HepG2 (cell line): Measurements from ENCODE around the gene INTS2. TPM values are rescaled to one million over a fixed set of nuclear protein-coding genes. Genes with fewer than 3 reads are reported as not detected.
A peak's percentile ranks its signal among the peaks of the same experiment; 100 is the strongest.

ENCODE experiments used
- ATF2 ChIP-seq: sonication (generic); formaldehyde crosslinking; IDR thresholded peaks from 2 replicates; pipeline ENCODE4 v1.4.0; 2020; ENCODE audit warnings: missing genetic modification reagents
- BATF2 ChIP-seq: sonication (generic); formaldehyde crosslinking; IDR thresholded peaks from 2 replicates; pipeline ENCODE4 v1.8.0; 2022; ENCODE audit warnings: mild to moderate bottlenecking, missing genetic modification reagents, moderate library complexity
- CREBL2 ChIP-seq: sonication (generic); formaldehyde crosslinking; IDR thresholded peaks from 2 replicates; pipeline ENCODE4 v1.8.1; 2023; ENCODE audit warnings: missing genetic modification reagents, mild to moderate bottlenecking, borderline replicate concordance
- DDIT3 ChIP-seq: sonication (generic); formaldehyde crosslinking; IDR thresholded peaks from 2 replicates; pipeline ENCODE4 v1.4.0; 2020; ENCODE audit warnings: mild to moderate bottlenecking, missing genetic modification reagents
- DR1 ChIP-seq: sonication (generic); formaldehyde crosslinking; IDR thresholded peaks from 2 replicates; pipeline ENCODE4 v1.8.0; 2021; ENCODE audit warnings: mild to moderate bottlenecking, missing genetic modification reagents, inconsistent platforms
- HBP1 ChIP-seq: IDR thresholded peaks from 2 replicates; pipeline ENCODE4 v1.6.1; 2016; ENCODE audit warnings: low read depth, control low read depth
- MIER3 ChIP-seq: IDR thresholded peaks from 2 replicates; pipeline ENCODE4 v1.6.1; 2016; ENCODE audit warnings: missing compliant biosample characterization, borderline replicate concordance
- MTF2 ChIP-seq: sonication (generic); formaldehyde crosslinking; IDR thresholded peaks from 2 replicates; pipeline ENCODE4 v1.5.0; 2020; ENCODE audit warnings: missing genetic modification reagents, borderline replicate concordance
- NFKBIZ ChIP-seq: IDR thresholded peaks from 2 replicates; pipeline ENCODE4 v1.6.1; 2018; ENCODE audit warnings: missing genetic modification reagents, missing compliant biosample characterization
- NR1H2 ChIP-seq: sonication (generic); formaldehyde crosslinking; IDR thresholded peaks from 2 replicates; pipeline ENCODE4 v1.8.1; 2022; ENCODE audit warnings: low read depth, missing genetic modification reagents, borderline replicate concordance
- RBM39 ChIP-seq: fragments of 200-400 bp; formaldehyde crosslinking; IDR thresholded peaks from one replicate; pipeline ENCODE4 v1.6.1; 2018; ENCODE audit warnings: antibody characterized with exemption, mild to moderate bottlenecking, low read depth, low read length; ENCODE audit not compliant: poor library complexity, severe bottlenecking
- SATB2 ChIP-seq: sonication (generic); formaldehyde crosslinking; IDR thresholded peaks from 2 replicates; pipeline ENCODE4 v1.5.0; 2020; ENCODE audit warnings: missing genetic modification reagents
- SIN3A ChIP-seq: IDR thresholded peaks from 2 replicates; pipeline ENCODE4 v1.6.1; 2011; ENCODE audit warnings: low read depth, mild to moderate bottlenecking, control low read depth, low read length, borderline replicate concordance
- SPEN ChIP-seq: sonication (generic); formaldehyde crosslinking; IDR thresholded peaks from 2 replicates; pipeline ENCODE4 v1.5.1; 2020; ENCODE audit warnings: low read depth, mild to moderate bottlenecking, missing genetic modification reagents
- TAF15 ChIP-seq: fragments of 200-400 bp; formaldehyde crosslinking; IDR thresholded peaks from one replicate; pipeline ENCODE4 v1.6.1; 2018; ENCODE audit warnings: mild to moderate bottlenecking, low read depth, low read length; ENCODE audit not compliant: poor library complexity, severe bottlenecking
- TCF7L2 ChIP-seq: IDR thresholded peaks from 2 replicates; pipeline ENCODE4 v1.6.1; 2011; ENCODE audit warnings: mild to moderate bottlenecking, low read depth, low read length, moderate library complexity
- ZNF230 ChIP-seq: sonication (generic); formaldehyde crosslinking; IDR thresholded peaks from 2 replicates; pipeline ENCODE4 v1.4.0; 2020; ENCODE audit warnings: mild to moderate bottlenecking, missing genetic modification reagents
- ZNF451 ChIP-seq: sonication (generic); formaldehyde crosslinking; IDR thresholded peaks from 2 replicates; pipeline ENCODE4 v1.5.0; 2020; ENCODE audit warnings: mild to moderate bottlenecking, missing genetic modification reagents
- ZNF577 ChIP-seq: sonication (generic); formaldehyde crosslinking; IDR thresholded peaks from 2 replicates; pipeline ENCODE4 v1.4.0; 2020; ENCODE audit warnings: mild to moderate bottlenecking, low read depth, missing genetic modification reagents, borderline replicate concordance
- ZSCAN25 ChIP-seq: sonication (generic); formaldehyde crosslinking; IDR thresholded peaks from 2 replicates; pipeline ENCODE4 v1.8.0; 2022; ENCODE audit warnings: mild to moderate bottlenecking, missing genetic modification reagents
- polyA plus RNA-seq, 8 experiments: library from polyadenylated mRNA; depleted of rRNA in 3 of 8; stranded (reverse) in 7 of 8; unstranded in 1 of 8; fragments of >200 nt; fragmentation: Illumina TruSeq in 4 of 8; extraction: Trizol in 4 of 8; gene quantifications; 2 replicates each; pipeline versions ENCODE4 v1.2.1 to v1.2.3, GENCODE V29; 2011 to 2016; ENCODE audit warnings: low read depth in 4 of 8, missing spikeins in 1 of 8, mixed read lengths in 1 of 8; ENCODE audit not compliant: insufficient read depth in 1 of 8
- total RNA-seq, 5 experiments: library from RNA; depleted of rRNA; stranded (reverse); fragments of >200 nt; fragmentation: Illumina TruSeq; extraction: Trizol; gene quantifications; 2 replicates each; pipeline ENCODE4 v1.2.3, GENCODE V29; 2016; ENCODE audit warnings: low read depth in 1 of 5

INTS2 gene
- total and polyA plus RNA-seq, 2 of the 13 experiments (the other 11 are each of a cell fraction or from before 2014, with no cell fraction given), result 20.5 to 30.2 TPM

- TF ChIP-seq ATF2 (CRISPR knock-in tag), result no peak
- peak; percentile 81 for TF ChIP-seq SPEN (CRISPR knock-in tag)
- peak; percentile 64 for TF ChIP-seq RBM39
- peak; percentile 59 for TF ChIP-seq DR1 (CRISPR knock-in tag)
- no peak for TF ChIP-seq TCF7L2
- peak; percentile 97 for TF ChIP-seq HBP1
- no peak for TF ChIP-seq MIER3 (CRISPR knock-in tag)
- TF ChIP-seq DDIT3, result no peak
- 0 out of 2 replicates have a peak, but pooled peaks have one; percentile 43 for TF ChIP-seq ZNF451
- no peak for TF ChIP-seq MTF2 (CRISPR knock-in tag)
- peak; percentile 72; the same call in 1 of the 2 replicates for TF ChIP-seq ZNF577 (CRISPR knock-in tag)
- no peak for TF ChIP-seq CREBL2
- peak; percentile 89; the same call in 1 of the 2 replicates for TF ChIP-seq SIN3A
- no peak; the same call in 1 of the 2 replicates for TF ChIP-seq NR1H2 (CRISPR knock-in tag)
- no peak for TF ChIP-seq TAF15
- no peak for TF ChIP-seq NFKBIZ (CRISPR knock-in tag)
- no peak for TF ChIP-seq ZSCAN25 (CRISPR knock-in tag)
- peak; percentile 90 for TF ChIP-seq ZNF230 (CRISPR knock-in tag)
- TF ChIP-seq BATF2 (CRISPR knock-in tag), result no peak
- no peak for TF ChIP-seq SATB2 (CRISPR knock-in tag)
Measured at GRCh38 chr17:61862975-61863800, 64.6 kb downstream of the INTS2 start, which contains the start of gene BRIP1 (continued).
